ENCODE measurements around the gene DGKH. TPM values are rescaled to one million over a fixed set of nuclear protein-coding genes. Genes with fewer than 3 reads are reported as not detected.
A peak's percentile ranks its signal among the peaks of the same experiment; 100 is the strongest.

DGKH gene
- total RNA-seq, 2 experiments from 2014 or later, result 20.3 to 20.7 TPM

DNA sequence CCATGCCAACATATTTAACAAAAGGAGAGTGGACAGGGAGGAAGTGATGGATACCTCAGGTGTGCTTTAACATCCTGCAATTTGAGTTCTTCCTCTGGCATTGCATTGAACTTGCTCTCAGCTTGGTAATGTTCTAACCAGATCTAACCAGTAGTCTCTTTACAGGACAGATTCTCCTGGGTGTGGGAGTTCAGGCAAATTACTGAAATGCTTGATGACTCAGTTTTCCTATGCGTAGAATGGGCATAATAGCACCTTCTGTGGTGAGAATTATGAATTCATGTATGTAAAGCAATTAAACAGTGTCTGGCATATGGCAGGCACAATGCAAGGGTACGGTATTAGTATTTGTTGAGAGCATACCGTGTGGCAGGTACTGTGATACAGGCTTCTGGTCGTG lies 227.1 kb downstream of the DGKH start:
- DNase-seq, result no peak
- Mint-ChIP-seq H3K27me3 (ENCODE audit: low read depth) (no peaks in the 10 kb centered on the region), H3K4me1 (ENCODE audit: low read depth) (peaks cover 58% of the 10 kb centered on the region), H3K4me3 (no peak overlapping the region), H3K9me3 (ENCODE audit: insufficient read depth) (peaks cover under 1% of the 10 kb centered on the region), H3K27ac (peak overlapping the region; percentile 44), H3K36me3 (ENCODE audit: low read depth) (peaks cover 26% of the 10 kb centered on the region)
- ChIA-PET CTCF (interaction anchor here (1.3 kb wide), 1 partner anchor 203 kb away, joined by 3 read pairs; no protein-coding TSS in a partner anchor), POLR2A (interaction anchor here (0.6 kb wide), 1 partner anchor 179 kb away, joined by 3 read pairs; no protein-coding TSS in a partner anchor)
- no peak for ATAC-seq

DNA sequence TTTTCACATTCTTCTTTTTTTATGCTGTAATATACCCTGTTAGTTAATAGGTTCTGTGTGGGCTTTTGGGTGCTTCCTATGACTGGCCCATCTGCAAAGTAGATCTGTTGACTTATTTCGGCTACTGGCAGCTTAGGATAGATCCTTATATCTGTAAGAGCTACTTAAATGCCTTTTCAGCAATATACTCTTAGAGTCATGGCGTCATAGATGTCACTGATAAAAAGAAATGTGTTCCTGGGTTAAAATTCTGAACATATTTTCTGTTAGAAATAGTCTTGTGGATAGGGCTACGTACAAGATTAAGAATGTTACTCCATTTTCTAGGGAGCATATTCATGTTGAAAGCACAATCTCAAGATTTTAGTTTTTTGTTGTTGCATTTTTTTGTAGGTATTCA lies 228.2 kb downstream of the DGKH start:
- Mint-ChIP-seq H3K4me3 (no peak overlapping the region), H3K27me3 (ENCODE audit: low read depth) (no peaks in the 10 kb centered on the region), H3K9me3 (ENCODE audit: insufficient read depth) (no peaks in the 10 kb centered on the region), H3K36me3 (ENCODE audit: low read depth) (peaks cover 20% of the 10 kb centered on the region), H3K27ac (no peak overlapping the region), H3K4me1 (ENCODE audit: low read depth) (peaks cover 47% of the 10 kb centered on the region)
- DNase-seq (no peak), ATAC-seq (no peak)
- CTCF ChIA-PET, result interaction anchor here (1.2 kb wide), 1 partner anchor 51 kb away, joined by 3 read pairs; no protein-coding TSS in a partner anchor
- POLR2A ChIA-PET, result no interaction called here

DNA sequence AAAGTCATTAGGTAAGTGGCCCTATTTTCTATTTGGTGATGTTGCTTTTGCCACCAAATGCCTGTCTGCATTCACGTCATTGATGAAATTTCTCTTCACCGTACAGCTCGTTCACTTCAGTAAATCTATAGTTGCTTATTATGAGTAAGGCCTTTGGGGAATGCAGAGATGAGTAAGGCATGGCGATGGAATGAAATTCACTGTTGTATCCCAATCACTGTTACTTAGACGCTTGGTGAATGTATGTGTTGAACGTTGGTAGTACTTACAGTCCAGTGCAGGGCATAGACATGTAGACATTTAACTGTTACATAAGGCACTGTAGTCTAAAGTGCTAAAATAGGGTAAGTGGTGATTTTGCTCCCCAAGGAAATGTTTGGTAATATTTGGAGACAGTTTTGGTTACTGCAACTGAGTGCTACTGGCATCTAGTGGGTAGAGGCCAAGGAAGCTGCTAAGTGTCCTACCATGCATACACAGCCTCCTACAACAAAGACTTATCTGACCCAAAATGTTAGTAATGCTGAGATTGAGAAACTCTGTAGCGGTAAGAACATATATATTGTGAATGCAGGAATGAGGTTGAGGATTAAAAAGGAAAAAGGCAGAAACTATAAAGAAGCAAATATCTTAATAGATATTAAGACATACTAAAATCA lies 229.3 kb downstream of the DGKH start:
- Mint-ChIP-seq H3K4me1 (ENCODE audit: low read depth) (peaks cover 51% of the 10 kb centered on the region), H3K4me3 (no peak overlapping the region), H3K9me3 (ENCODE audit: insufficient read depth) (no peaks in the 10 kb centered on the region), H3K27me3 (ENCODE audit: low read depth) (no peaks in the 10 kb centered on the region), H3K27ac (no peak overlapping the region), H3K36me3 (ENCODE audit: low read depth) (peaks cover 23% of the 10 kb centered on the region)
- DNase-seq, result no peak
- no peak for ATAC-seq
- POLR2A ChIA-PET, result no interaction called here
- CTCF ChIA-PET, result interaction anchor here (0.9 kb wide), 1 partner anchor 13 kb away, joined by 3 read pairs; no protein-coding TSS in a partner anchor

DNA sequence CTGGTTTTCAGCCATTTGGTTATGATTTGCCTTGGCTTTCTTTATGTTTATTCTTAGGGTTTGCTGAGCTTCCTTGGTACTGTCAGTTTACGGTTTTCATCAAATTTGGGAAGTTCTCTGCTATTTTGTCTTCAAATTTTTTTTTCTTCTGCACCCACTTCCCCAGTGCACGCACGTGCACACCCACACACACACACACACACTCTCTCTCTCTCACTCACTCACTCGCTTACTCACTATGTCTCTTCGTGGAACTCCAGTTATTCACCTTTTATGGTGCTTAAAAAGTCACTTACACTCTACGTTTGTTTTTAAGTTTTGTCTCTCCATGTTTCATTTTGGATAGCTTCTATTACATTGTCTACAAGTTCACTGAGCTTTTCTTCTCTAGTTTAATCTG lies 230.6 kb downstream of the DGKH start:
- CTCF ChIA-PET, result interaction anchor here (1.5 kb wide), 1 partner anchor 23 kb away, joined by 4 read pairs; no protein-coding TSS in a partner anchor
- H3K9me3 Mint-ChIP-seq (ENCODE audit: insufficient read depth), result no peaks in the 10 kb centered on the region

DNA sequence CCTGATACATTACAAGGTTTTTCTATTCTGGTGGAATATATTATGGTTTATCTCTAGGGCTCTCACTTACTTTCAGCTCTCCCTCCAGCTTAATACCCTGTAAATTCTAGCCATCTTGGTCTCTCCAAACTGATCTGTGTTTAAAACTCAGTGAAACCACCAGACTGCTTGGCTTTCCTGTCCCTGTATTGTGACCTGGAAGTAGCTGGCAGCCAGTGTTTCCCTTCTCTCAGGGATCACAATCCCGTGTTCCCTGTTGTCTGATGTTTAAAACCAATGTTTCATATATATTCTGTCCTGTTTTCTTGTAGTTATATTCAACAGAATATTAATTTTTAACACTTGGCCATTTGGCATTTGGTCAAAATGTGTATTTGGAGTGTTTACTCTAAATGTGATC lies 231.5 kb downstream of the DGKH start:
- peaks cover 26% of the 10 kb centered on the region for H3K36me3 Mint-ChIP-seq (ENCODE audit: low read depth)
- CTCF ChIA-PET, result interaction anchor here (1.5 kb wide), 1 partner anchor 22 kb away, joined by 4 read pairs; no protein-coding TSS in a partner anchor
- H3K27me3 Mint-ChIP-seq (ENCODE audit: low read depth), result no peaks in the 10 kb centered on the region
- H3K4me1 Mint-ChIP-seq (ENCODE audit: low read depth), result peaks cover 43% of the 10 kb centered on the region
- POLR2A ChIA-PET, result interaction anchor here (0.9 kb wide), 1 partner anchor 20 kb away, joined by 4 read pairs; no protein-coding TSS in a partner anchor
- H3K27ac Mint-ChIP-seq, result no peak overlapping the region
- DNase-seq, result no peak
- ATAC-seq, result no peak
- H3K4me3 Mint-ChIP-seq, result no peak overlapping the region
- no peaks in the 10 kb centered on the region for H3K9me3 Mint-ChIP-seq (ENCODE audit: insufficient read depth)

More for the DNA sequence above, 230.6 kb downstream of the DGKH start:
- POLR2A ChIA-PET, result no interaction called here
- H3K4me1 Mint-ChIP-seq (ENCODE audit: low read depth), result peaks cover 48% of the 10 kb centered on the region
- ATAC-seq (no peak), DNase-seq (no peak)
- H3K36me3 Mint-ChIP-seq (ENCODE audit: low read depth), result peaks cover 29% of the 10 kb centered on the region
- no peaks in the 10 kb centered on the region for H3K27me3 Mint-ChIP-seq (ENCODE audit: low read depth)
- H3K27ac Mint-ChIP-seq, result no peak overlapping the region
- H3K4me3 Mint-ChIP-seq, result no peak overlapping the region

DNA sequence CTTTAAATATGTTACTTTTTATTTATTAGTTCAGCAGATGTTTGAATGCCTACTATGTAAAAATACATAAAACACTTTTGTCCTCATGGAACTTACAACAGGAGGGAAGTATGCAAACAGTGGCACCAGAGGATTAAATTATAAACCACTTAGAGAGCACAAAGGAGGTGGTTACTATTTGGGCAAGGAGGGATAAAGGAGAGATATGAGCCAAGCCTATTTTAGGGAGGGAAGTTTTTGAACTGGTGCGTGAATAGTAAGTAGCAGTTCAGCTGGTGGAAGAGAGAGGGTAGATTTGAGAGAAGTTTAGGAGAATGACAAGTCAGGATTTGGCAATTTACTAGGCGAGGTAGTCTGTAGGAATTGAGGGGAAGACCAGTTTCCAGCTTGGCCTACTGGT lies 232.1 kb downstream of the DGKH start:
- Mint-ChIP-seq H3K27me3 (ENCODE audit: low read depth) (no peaks in the 10 kb centered on the region), H3K9me3 (ENCODE audit: insufficient read depth) (no peaks in the 10 kb centered on the region), H3K36me3 (ENCODE audit: low read depth) (peaks cover 26% of the 10 kb centered on the region), H3K27ac (no peak overlapping the region), H3K4me3 (no peak overlapping the region), H3K4me1 (ENCODE audit: low read depth) (peaks cover 38% of the 10 kb centered on the region)
- POLR2A ChIA-PET, result interaction anchor here (0.9 kb wide), 1 partner anchor 19 kb away, joined by 4 read pairs; no protein-coding TSS in a partner anchor
- DNase-seq (no peak), ATAC-seq (no peak)
- CTCF ChIA-PET, result no interaction called here

DNA sequence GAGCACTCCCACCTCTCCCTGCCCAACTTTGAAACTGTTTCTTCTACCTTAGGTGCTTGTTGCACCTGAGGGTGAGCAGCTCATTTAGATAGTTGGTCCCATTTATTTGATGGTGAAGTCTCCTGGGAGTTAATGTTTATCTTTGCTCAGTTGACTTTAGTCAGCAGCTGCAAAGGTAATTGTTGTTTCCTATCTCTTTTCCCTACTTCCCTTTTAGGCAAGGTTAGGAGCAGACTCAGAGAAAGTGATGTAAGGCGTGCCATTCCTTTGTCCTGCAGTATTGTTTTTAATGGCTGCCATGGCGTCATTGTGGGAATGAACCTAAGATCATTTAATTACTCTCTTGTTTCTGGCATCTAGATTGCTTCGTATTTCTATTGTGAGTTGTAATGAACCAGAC lies 235.1 kb downstream of the DGKH start:
- H3K4me3 Mint-ChIP-seq, result no peak overlapping the region
- H3K9me3 Mint-ChIP-seq (ENCODE audit: insufficient read depth), result no peaks in the 10 kb centered on the region
- no peak for DNase-seq
- ChIA-PET POLR2A (interaction anchor here (0.9 kb wide), 1 partner anchor 11 kb away, joined by 3 read pairs; the partner anchor contains the start of gene AKAP11), CTCF (no interaction called here)
- peaks cover 29% of the 10 kb centered on the region for H3K36me3 Mint-ChIP-seq (ENCODE audit: low read depth)
- ATAC-seq, result no peak
- H3K4me1 Mint-ChIP-seq (ENCODE audit: low read depth), result peaks cover 22% of the 10 kb centered on the region
- no peaks in the 10 kb centered on the region for H3K27me3 Mint-ChIP-seq (ENCODE audit: low read depth)
- no peak overlapping the region for H3K27ac Mint-ChIP-seq

DNA sequence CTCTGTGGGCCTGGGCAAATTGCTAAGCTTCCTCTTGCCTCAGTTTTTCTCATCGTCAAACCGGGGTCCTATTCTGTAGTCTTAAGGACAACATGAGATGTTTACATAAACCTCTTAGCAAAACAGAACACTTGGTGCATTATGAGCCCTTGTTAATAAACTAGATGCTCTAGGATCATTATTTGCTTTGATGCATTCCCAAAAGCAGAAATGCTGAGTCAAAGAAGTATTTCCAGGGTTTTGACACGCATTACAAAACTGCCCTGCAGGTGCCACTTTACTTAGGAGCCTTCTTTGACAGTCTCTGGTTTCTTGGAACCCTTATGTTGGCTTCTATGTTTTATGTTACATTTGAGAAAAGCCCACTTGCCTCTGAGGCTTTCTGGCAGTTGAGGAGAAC lies 235.6 kb downstream of the DGKH start:
- DNase-seq (no peak), ATAC-seq (no peak)
- no peak overlapping the region for H3K4me3 Mint-ChIP-seq
- peaks cover 34% of the 10 kb centered on the region for H3K36me3 Mint-ChIP-seq (ENCODE audit: low read depth)
- POLR2A ChIA-PET, result no interaction called here
- CTCF ChIA-PET, result no interaction called here
- H3K4me1 Mint-ChIP-seq (ENCODE audit: low read depth), result peaks cover 22% of the 10 kb centered on the region
- H3K27me3 Mint-ChIP-seq (ENCODE audit: low read depth), result no peaks in the 10 kb centered on the region
- no peaks in the 10 kb centered on the region for H3K9me3 Mint-ChIP-seq (ENCODE audit: insufficient read depth)
- H3K27ac Mint-ChIP-seq, result no peak overlapping the region

Other genes with a start within 250 kb of the DGKH start
- 10 to 100 TPM; 15.7 to 16.9 TPM for gene VWA8, start 87.5 kb upstream of the DGKH start, total RNA-seq
- 10 to 100 TPM; 25.8 to 27.1 TPM for gene AKAP11, start 223.5 kb downstream of the DGKH start, total RNA-seq